Ovary (tissue), 9 donors: ENCODE measurements around the gene ADSL. TPM values are rescaled to one million over a fixed set of nuclear protein-coding genes. Genes with fewer than 3 reads are reported as not detected.

Experiments used
- DNase-seq, 5 donors: peaks; one replicate each; pipeline ENCODE4 v3.0.0-alpha.2; 2019 to 2020
- H3K27ac ChIP-seq, 2 donors: fragments of 200-600 bp; one replicate each; pipeline versions ENCODE4 v1.5.1 to v1.8.0; 2019 to 2022
- H3K27me3 ChIP-seq: fragments of 200-600 bp; one replicate; pipeline ENCODE4 v1.8.0; 2022
- H3K36me3 ChIP-seq: fragments of 200-600 bp; sonication (generic); one replicate; pipeline ENCODE4 v1.5.1; 2019
- H3K4me1 ChIP-seq: one replicate; pipeline ENCODE4 v1.8.1; 2013; ENCODE audit warnings: mild to moderate bottlenecking, moderate library complexity; ENCODE audit not compliant: insufficient read depth
- H3K4me3 ChIP-seq: fragments of 200-600 bp; sonication (generic); one replicate; pipeline ENCODE4 v1.5.1; 2017
- H3K9me3 ChIP-seq, 2 donors: fragments of 200-600 bp in 1 of 2; sonication (generic) in 1 of 2; one replicate each; pipeline versions ENCODE4 v1.5.1 to v1.8.1; 2013 to 2019; ENCODE audit warnings: mild to moderate bottlenecking in 1 of 2, moderate library complexity in 1 of 2
- CTCF ChIP-seq, 3 donors: fragments of 450-650 bp in 2 of 3; fragments of 200-600 bp in 1 of 3; IDR thresholded peaks; one replicate each; pipeline versions ENCODE4 v1.5.1 to v1.8.0; 2016 to 2022; ENCODE audit warnings: antibody characterized with exemption in 3 of 3, mild to moderate bottlenecking in 1 of 3
- EP300 ChIP-seq: sonication (generic); formaldehyde crosslinking; IDR thresholded peaks from one replicate; pipeline ENCODE4 v1.6.1; 2017; ENCODE audit warnings: antibody characterized with exemption
- POLR2A ChIP-seq: fragments of 450-650 bp; IDR thresholded peaks from one replicate; pipeline ENCODE4 v1.6.1; 2017; ENCODE audit warnings: antibody characterized with exemption, mild to moderate bottlenecking, moderate library complexity
- WGBS, 3 donors: extraction: QIAGEN DNeasy Blood & Tissue Kit in 1 of 3; methylation state at CpG; one replicate each; pipeline versions ENCODE4 v1.1.5 to v1.1.7; 2013 to 2017; 5-methylcytosine and 5-hydroxymethylcytosine counted together
- intact Hi-C, 4 donors: fragments of 100-400 bp; cut with DNase I; formaldehyde crosslinking; loops; one replicate each; pipeline versions ENCODE4 v1.11.0 to v1.15.1; 2022 to 2023
- polyA plus RNA-seq, 2 donors: library from polyadenylated mRNA; stranded (reverse); fragments of 200-250 nt in 1 of 2; fragments of 350-450 nt in 1 of 2; fragmentation: Illumina TruSeq in 1 of 2; extraction: RNeasy Lipid Tissue Mini Kit (QIAGEN cat#74804) in 1 of 2; gene quantifications; one replicate each; pipeline ENCODE4 v1.2.3, GENCODE V29; 2013 to 2014
- total RNA-seq, 7 donors: library from RNA; depleted of rRNA in 2 of 7; stranded (reverse); fragments of >200 nt in 2 of 7; fragmentation: NEBNext Ultra II Directional in 3 of 7; extraction: Animal tissue kit (Norgen Biotek cat#: 25700) in 3 of 7; gene quantifications; one replicate each; pipeline versions ENCODE4 v1.1.0 to v1.2.4, GENCODE V29; 2016 to 2023
- donor health status: DM: no; HTN: no; CAD: no; lungs with moderate emphysema.
- donor health status: DM: no; HTN: no; CAD: no.
- donor health status: Bipolar disorder and iron deficiency.
- donor health status: DM: yes; HTN: yes; CAD: no.
- donor health status: DM: no; HTN: no; CAD: no.
- donor health status: DM: yes; HTN: yes; CAD: no.

The ADSL gene
- total and polyA plus RNA-seq, 9 donors = 45.1 to 63.5 (median 49.7) TPM

DNA sequence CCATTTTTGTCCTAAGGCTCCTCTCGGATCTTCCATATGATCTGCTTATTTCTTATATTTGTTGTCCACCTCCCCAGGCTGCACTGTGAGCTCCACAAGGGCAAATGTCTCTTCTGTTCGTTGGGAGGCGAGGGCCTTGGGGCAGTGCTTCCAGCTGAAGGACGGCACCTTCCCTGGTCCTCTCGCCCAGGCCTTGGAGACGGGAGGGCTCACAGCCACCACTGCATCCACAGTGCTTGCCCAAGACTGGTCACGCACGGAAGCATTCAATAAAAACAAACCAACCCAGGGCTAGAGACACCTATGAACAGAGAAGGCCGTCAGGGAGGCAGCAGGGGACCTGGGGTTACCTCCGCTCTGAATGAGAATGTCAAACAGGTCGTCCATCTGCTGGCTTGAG, 70.3 kb downstream of the ADSL start:
- DNase-seq = no peak
- intact Hi-C loops = no loop called here
- TF ChIP-seq POLR2A = no peak
- TF ChIP-seq CTCF (IDR thresholded peaks at IDR 0.05) = no peak
- TF ChIP-seq EP300 = no peak
- 90 to 93% (median 92%) methylated on average over 11 of the region's 11 CpGs for WGBS, 3 donors
- Histone ChIP-seq H3K27me3 (no peaks in the 10 kb centered on the region), H3K9me3 (no peaks in the 10 kb centered on the region), H3K4me1 (peaks cover 2% of the 10 kb centered on the region), H3K4me3 (no peak overlapping the region), H3K27ac (no peak overlapping the region), H3K36me3 (no peaks in the 10 kb centered on the region)

DNA sequence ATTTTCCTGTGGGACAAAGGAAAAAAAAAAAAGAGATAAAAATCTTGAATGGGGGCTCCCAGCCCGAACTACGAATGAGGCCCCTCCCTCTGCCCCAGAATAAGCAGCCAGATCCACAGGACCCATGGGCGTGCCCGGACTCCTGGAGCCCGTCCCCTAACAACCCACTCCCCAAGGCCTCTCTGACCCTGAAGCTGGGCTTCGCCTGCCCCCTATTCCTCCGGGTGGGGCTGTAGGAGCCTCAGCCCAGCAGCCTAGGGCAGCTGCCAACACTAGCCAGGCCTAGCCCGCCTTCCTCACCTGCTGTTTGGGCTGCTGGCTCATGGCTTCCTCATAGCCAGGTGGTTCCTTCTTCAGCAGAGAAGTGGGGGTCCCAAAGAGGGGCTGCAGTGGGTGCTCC, 70.7 kb downstream of the ADSL start:
- H3K27ac ChIP-seq = no peak overlapping the region
- intact Hi-C loops = no loop called here
- no peaks in the 10 kb centered on the region for H3K36me3 ChIP-seq
- peaks cover 2% of the 10 kb centered on the region for H3K4me1 ChIP-seq
- H3K27me3 ChIP-seq = no peaks in the 10 kb centered on the region
- 93 to 94% (median 93%) methylated on average over 8 of the region's 8 CpGs for WGBS, 3 donors
- TF ChIP-seq POLR2A (no peak), EP300 (no peak), CTCF (IDR thresholded peaks at IDR 0.05) (no peak)
- no peaks in the 10 kb centered on the region for H3K9me3 ChIP-seq
- H3K4me3 ChIP-seq = no peak overlapping the region
- no peak for DNase-seq

- WGBS, 3 donors = 88 to 95% (median 91%) methylated on average over 5 of the region's 5 CpGs
- H3K9me3 ChIP-seq = no peaks in the 10 kb centered on the region
Measured at GRCh38 chr22:40417881-40418280, 71.6 kb downstream of the ADSL start.

GRCh38 chr22:40418366-40419201, 72.3 kb downstream of the ADSL start:
- H3K27me3 ChIP-seq = no peaks in the 10 kb centered on the region
- no peaks in the 10 kb centered on the region for H3K36me3 ChIP-seq
- peaks cover 2% of the 10 kb centered on the region for H3K4me1 ChIP-seq
- WGBS, 3 donors = 54 to 80% (median 59%) methylated on average over 37 to 42 of the region's 42 CpGs
- no peaks in the 10 kb centered on the region for H3K9me3 ChIP-seq
- H3K27ac ChIP-seq = no peak overlapping the region
- DNase-seq = peak in 1 of 5 donors; percentile 33
- no peak overlapping the region for H3K4me3 ChIP-seq
- TF ChIP-seq EP300 = no peak
- TF ChIP-seq CTCF (IDR thresholded peaks at IDR 0.05) = no peak
- no peak for TF ChIP-seq POLR2A
- intact Hi-C loops = no loop called here

More at GRCh38 chr22:40417881-40418280, 71.6 kb downstream of the ADSL start:
- Histone ChIP-seq H3K27me3 (no peaks in the 10 kb centered on the region), H3K4me3 (no peak overlapping the region), H3K36me3 (no peaks in the 10 kb centered on the region), H3K4me1 (peaks cover 2% of the 10 kb centered on the region), H3K27ac (no peak overlapping the region)
- DNase-seq = no peak
- TF ChIP-seq CTCF (IDR thresholded peaks at IDR 0.05) = no peak
- no peak for TF ChIP-seq EP300
- no peak for TF ChIP-seq POLR2A
- intact Hi-C loops = no loop called here
